Measurements from ENCODE around the gene MYO7B.

GRCh38 chr2:127609031-127609751 is 73.7 kb downstream of the MYO7B start:
- no peak for TF ChIP-seq ZNF565 (CRISPR knock-in tag; conservative IDR thresholded peaks at IDR 0.05; ENCODE audit: low read depth)
- no peak for TF ChIP-seq TSHZ2 (CRISPR knock-in tag; IDR thresholded peaks at IDR 0.05)
- TF ChIP-seq CSRNP3 (CRISPR knock-in tag; IDR thresholded peaks at IDR 0.05): no peak
- TF ChIP-seq ZFP30 (CRISPR knock-in tag; IDR thresholded peaks at IDR 0.05): no peak
- TF ChIP-seq ZFP3 (CRISPR knock-in tag; IDR thresholded peaks at IDR 0.05): no peak
- no peak for TF ChIP-seq PATZ1 (CRISPR knock-in tag; IDR thresholded peaks at IDR 0.05; ENCODE audit: borderline replicate concordance)
- no peak for TF ChIP-seq ESRRG (CRISPR knock-in tag; IDR thresholded peaks at IDR 0.05)
- TF ChIP-seq SNAI2 (CRISPR knock-in tag; IDR thresholded peaks at IDR 0.05): no peak
- no peak for TF ChIP-seq OSR1 (CRISPR knock-in tag; IDR thresholded peaks at IDR 0.05)
- TF ChIP-seq ZNF70 (CRISPR knock-in tag; IDR thresholded peaks at IDR 0.05): no peak

All from SK-N-SH treated with all-trans-retinoic acid at 6 μM for 48 hours (cell line).